Gastroesophageal sphincter (tissue), 4 donors: ENCODE measurements around the gene PRKAG2. TPM values are rescaled to one million over a fixed set of nuclear protein-coding genes. Genes with fewer than 3 reads are reported as not detected.
A peak's percentile ranks its signal among the peaks of the same experiment; 100 is the strongest.

Experiments
- ATAC-seq: fragments of 150-250 bp; one replicate; pipeline ENCODE4 v1.9.1; 2016; ENCODE audit warnings: mild to moderate bottlenecking, moderate library complexity
- H3K27ac ChIP-seq, 4 donors: fragments of 200-600 bp; sonication (generic) in 3 of 4; 1 replicate in 3 of 4; 2 replicates in 1 of 4; pipeline ENCODE4 v1.5.1; 2016 to 2019
- H3K27me3 ChIP-seq: fragments of 200-600 bp; sonication (generic); one replicate; pipeline ENCODE4 v1.5.1; 2019
- H3K36me3 ChIP-seq, 2 donors: fragments of 200-600 bp; sonication (generic); one replicate each; pipeline ENCODE4 v1.5.1; 2019; ENCODE audit warnings: control low read depth in 1 of 2
- H3K4me1 ChIP-seq, 3 donors: fragments of 200-600 bp; sonication (generic); 1 replicate in 2 of 3; 2 replicates in 1 of 3; pipeline ENCODE4 v1.5.1; 2016 to 2019; ENCODE audit warnings: control low read depth in 2 of 3
- H3K4me3 ChIP-seq, 2 donors: fragments of 200-600 bp; sonication (generic); one replicate each; pipeline ENCODE4 v1.5.1; 2019; ENCODE audit warnings: mild to moderate bottlenecking in 1 of 2, moderate library complexity in 1 of 2
- H3K9me3 ChIP-seq, 3 donors: fragments of 200-600 bp; sonication (generic); one replicate each; pipeline ENCODE4 v1.5.1; 2017 to 2019; ENCODE audit warnings: control low read depth in 2 of 3
- CTCF ChIP-seq, 4 experiments: fragments of 200-600 bp in 2 of 4; fragments of 450-650 bp in 2 of 4; sonication (generic) in 1 of 4; IDR thresholded peaks; one replicate each; pipeline ENCODE4 v1.5.1; 2017 to 2019; ENCODE audit warnings: antibody characterized with exemption in 4 of 4, mild to moderate bottlenecking in 2 of 4, moderate library complexity in 2 of 4
- EP300 ChIP-seq: sonication (generic); formaldehyde crosslinking; IDR thresholded peaks from one replicate; pipeline ENCODE4 v1.6.1; 2017; ENCODE audit warnings: antibody characterized with exemption, mild to moderate bottlenecking
- POLR2A ChIP-seq, 2 donors: fragments of 450-650 bp; IDR thresholded peaks; one replicate each; pipeline ENCODE4 v1.6.1; 2017; ENCODE audit warnings: antibody characterized with exemption in 2 of 2, mild to moderate bottlenecking in 2 of 2, moderate library complexity in 1 of 2
- POLR2AphosphoS5 ChIP-seq: sonication (generic); formaldehyde crosslinking; IDR thresholded peaks from one replicate; pipeline ENCODE4 v1.6.1; 2017; ENCODE audit warnings: antibody characterized with exemption
- WGBS, 2 donors: methylation state at CpG; one replicate each; pipeline ENCODE4 v1.1.5; 2018; ENCODE audit warnings: low coverage in 1 of 2; 5-methylcytosine and 5-hydroxymethylcytosine counted together
- total RNA-seq, 4 donors: library from RNA; depleted of rRNA; stranded (reverse); fragments of >200 nt; gene quantifications; one replicate each; pipeline ENCODE4 v1.1.0, GENCODE V29; 2016

PRKAG2 gene
- total RNA-seq, 4 donors from 2014 or later: 48.9 to 89.0 (median 75.7) TPM

- 92 to 93% methylated on average over 9 of the region's 10 CpGs for WGBS, 2 donors
- no peak overlapping the region for H3K27ac ChIP-seq
These were observed 179.4 kb downstream of the PRKAG2 start for GRCh38 chr7:151697515-151697895.

GRCh38 chr7:151696721-151697514, 180.0 kb downstream of the PRKAG2 start:
- Histone ChIP-seq H3K9me3 (no peaks in the 10 kb centered on the region), H3K36me3 (no peaks in the 10 kb centered on the region), H3K27me3 (no peaks in the 10 kb centered on the region), H3K4me1 (peaks cover 0 to 56% (median 15%) of the 10 kb centered on the region in 3 donors), H3K27ac (no peak overlapping the region), H3K4me3 (no peak overlapping the region)
- TF ChIP-seq POLR2AphosphoS5: no peak
- TF ChIP-seq CTCF (IDR thresholded peaks at IDR 0.05): no peak
- TF ChIP-seq EP300: no peak
- no peak for TF ChIP-seq POLR2A (IDR thresholded peaks at IDR 0.05)
- 17 to 85% methylated on average over 1 to 4 of the region's 18 CpGs for WGBS, 2 donors
- ATAC-seq: no peak

More at GRCh38 chr7:151697515-151697895, 179.4 kb downstream of the PRKAG2 start:
- TF ChIP-seq POLR2AphosphoS5: no peak
- Histone ChIP-seq H3K36me3 (no peaks in the 10 kb centered on the region), H3K27me3 (no peaks in the 10 kb centered on the region), H3K4me1 (peaks cover 0 to 56% (median 15%) of the 10 kb centered on the region in 3 donors), H3K4me3 (no peak overlapping the region), H3K9me3 (no peaks in the 10 kb centered on the region)
- no peak for ATAC-seq

GRCh38 chr7:151695951-151696541, 180.9 kb downstream of the PRKAG2 start:
- no peak for TF ChIP-seq CTCF (IDR thresholded peaks at IDR 0.05)
- no peak for TF ChIP-seq POLR2AphosphoS5
- no peak for TF ChIP-seq EP300
- no peak for TF ChIP-seq POLR2A (IDR thresholded peaks at IDR 0.05)
- Histone ChIP-seq H3K27ac (peak overlapping the region in 2 of 4 donors; percentile 9 to 58), H3K4me1 (peaks cover 0 to 56% (median 15%) of the 10 kb centered on the region in 3 donors), H3K27me3 (no peaks in the 10 kb centered on the region), H3K9me3 (no peaks in the 10 kb centered on the region), H3K36me3 (no peaks in the 10 kb centered on the region), H3K4me3 (no peak overlapping the region)
- WGBS, 2 donors: 69 to 100% methylated on average over 3 to 6 of the region's 24 CpGs
- no peak for ATAC-seq

GRCh38 chr7:151694828-151695580, 181.9 kb downstream of the PRKAG2 start:
- H3K27ac ChIP-seq: peak overlapping the region in 3 of 4 donors; percentile 20 to 58 (median 22)
- no peaks in the 10 kb centered on the region for H3K9me3 ChIP-seq
- no peaks in the 10 kb centered on the region for H3K27me3 ChIP-seq
- H3K36me3 ChIP-seq: no peaks in the 10 kb centered on the region
- H3K4me3 ChIP-seq: no peak overlapping the region
- ATAC-seq: peak; percentile 68
- 50 to 64% methylated on average over 3 to 8 of the region's 15 CpGs for WGBS, 2 donors
- no peak for TF ChIP-seq POLR2A (IDR thresholded peaks at IDR 0.05)
- TF ChIP-seq POLR2AphosphoS5: peak; percentile 57
- no peak for TF ChIP-seq EP300
- no peak for TF ChIP-seq CTCF (IDR thresholded peaks at IDR 0.05)
- H3K4me1 ChIP-seq: peaks cover 0 to 55% (median 15%) of the 10 kb centered on the region in 3 donors

GRCh38 chr7:151694441-151694827, 182.5 kb downstream of the PRKAG2 start:
- Histone ChIP-seq H3K4me3 (no peak overlapping the region), H3K27me3 (no peaks in the 10 kb centered on the region), H3K9me3 (no peaks in the 10 kb centered on the region), H3K27ac (peak overlapping the region in 2 of 4 donors; percentile 20 to 22), H3K4me1 (peaks cover 0 to 55% (median 17%) of the 10 kb centered on the region in 3 donors), H3K36me3 (no peaks in the 10 kb centered on the region)
- 80 to 89% methylated on average over 1 to 4 of the region's 5 CpGs for WGBS, 2 donors
- ATAC-seq: no peak
- no peak for TF ChIP-seq CTCF (IDR thresholded peaks at IDR 0.05)
